KMS-11 (cell line): ENCODE results near the gene COPG1.

ENCODE experiments used
- H2AFZ ChIP-seq: fragments of 200-600 bp; sonication (generic); 2 replicates; pipeline ENCODE4 v1.6.1; 2016; ENCODE audit warnings: antibody characterized with exemption, mixed run types, low read depth
- H3K27ac ChIP-seq: fragments of 200-600 bp; sonication (generic); 2 replicates; pipeline ENCODE4 v1.6.1; 2016; ENCODE audit warnings: mild to moderate bottlenecking, mixed run types
- H3K27me3 ChIP-seq: fragments of 200-600 bp; sonication (generic); 2 replicates; pipeline ENCODE4 v1.6.1; 2017; ENCODE audit warnings: mild to moderate bottlenecking, low read depth, mixed run types, moderate library complexity; ENCODE audit not compliant: insufficient read depth
- H3K36me3 ChIP-seq: fragments of 200-600 bp; sonication (generic); 2 replicates; pipeline ENCODE4 v1.6.1; 2017; ENCODE audit warnings: mild to moderate bottlenecking, mixed run types; ENCODE audit not compliant: insufficient read depth
- H3K4me1 ChIP-seq: fragments of 200-600 bp; sonication (generic); 2 replicates; pipeline ENCODE4 v1.6.1; 2016; ENCODE audit warnings: mild to moderate bottlenecking, low read depth, mixed run types; ENCODE audit not compliant: poor library complexity, severe bottlenecking
- H3K4me2 ChIP-seq: fragments of 200-600 bp; sonication (generic); 2 replicates; pipeline ENCODE4 v1.7.0; 2016; ENCODE audit warnings: mild to moderate bottlenecking, mixed run types
- H3K4me3 ChIP-seq: fragments of 200-600 bp; sonication (generic); IDR thresholded peaks from 2 replicates; pipeline ENCODE4 v1.6.1; 2017; ENCODE audit warnings: low read depth, low read length, mixed read lengths; ENCODE audit not compliant: insufficient read depth
- H3K79me2 ChIP-seq: fragments of 200-600 bp; sonication (generic); 2 replicates; pipeline ENCODE4 v1.6.1; 2016; ENCODE audit warnings: low read depth, mixed run types; ENCODE audit not compliant: insufficient read depth
- H3K9ac ChIP-seq: fragments of 200-600 bp; sonication (generic); 2 replicates; pipeline ENCODE4 v1.6.1; 2016; ENCODE audit warnings: mild to moderate bottlenecking, mixed run types
- H4K20me1 ChIP-seq: fragments of 200-600 bp; sonication (generic); 2 replicates; pipeline ENCODE4 v1.6.1; 2016; ENCODE audit warnings: mild to moderate bottlenecking, mixed run types; ENCODE audit not compliant: insufficient read depth
- CTCF ChIP-seq: fragments of 200-600 bp; sonication (generic); conservative IDR thresholded peaks from 2 replicates; pipeline ENCODE4 v1.6.1; 2017; ENCODE audit warnings: low read depth, mild to moderate bottlenecking, antibody characterized with exemption, low read length, moderate library complexity, mixed read lengths

COPG1 gene

GRCh38 chr3:129238945-129239705 is 10.3 kb upstream of the COPG1 start:
- no peaks in the 10 kb centered on the region for H3K36me3 ChIP-seq

GRCh38 chr3:129239991-129240390 is 9.4 kb upstream of the COPG1 start:
- no peaks in the 10 kb centered on the region for H3K27me3 ChIP-seq

More at GRCh38 chr3:129238945-129239705, 10.3 kb upstream of the COPG1 start:
- no peaks in the 10 kb centered on the region for H4K20me1 ChIP-seq
- no peaks in the 10 kb centered on the region for H3K27me3 ChIP-seq
- H3K4me2 ChIP-seq = peak overlapping the region; percentile 30; the same call in 1 of the 2 replicates
- H3K9ac ChIP-seq = no peak overlapping the region
- H3K4me3 ChIP-seq = no peak overlapping the region
- H3K27ac ChIP-seq = peak overlapping the region; percentile 14; the same call in 1 of the 2 replicates
- TF ChIP-seq CTCF = no peak
- no peak overlapping the region for H2AFZ ChIP-seq
- no peaks in the 10 kb centered on the region for H3K79me2 ChIP-seq
- H3K4me1 ChIP-seq = peaks cover 26% of the 10 kb centered on the region

GRCh38 chr3:129240436-129240835 is 9.0 kb upstream of the COPG1 start:
- TF ChIP-seq CTCF = no peak
- Histone ChIP-seq H2AFZ (no peak overlapping the region), H3K27ac (no peak overlapping the region), H3K27me3 (no peaks in the 10 kb centered on the region), H3K79me2 (no peaks in the 10 kb centered on the region), H3K4me2 (no peak overlapping the region), H3K4me1 (peaks cover 30% of the 10 kb centered on the region), H4K20me1 (no peaks in the 10 kb centered on the region), H3K4me3 (no peak overlapping the region), H3K9ac (no peak overlapping the region), H3K36me3 (no peaks in the 10 kb centered on the region)

More at GRCh38 chr3:129239991-129240390, 9.4 kb upstream of the COPG1 start:
- no peak overlapping the region for H3K4me3 ChIP-seq
- no peak overlapping the region for H3K4me2 ChIP-seq
- peaks cover 26% of the 10 kb centered on the region for H3K4me1 ChIP-seq
- no peak overlapping the region for H2AFZ ChIP-seq
- no peak for TF ChIP-seq CTCF
- H3K36me3 ChIP-seq = no peaks in the 10 kb centered on the region
- no peak overlapping the region for H3K9ac ChIP-seq
- H3K27ac ChIP-seq = no peak overlapping the region
- no peaks in the 10 kb centered on the region for H3K79me2 ChIP-seq
- no peaks in the 10 kb centered on the region for H4K20me1 ChIP-seq

GRCh38 chr3:129245141-129245540 is 4.3 kb upstream of the COPG1 start:
- Histone ChIP-seq H3K27me3 (no peaks in the 10 kb centered on the region), H4K20me1 (no peaks in the 10 kb centered on the region), H2AFZ (no peak overlapping the region), H3K79me2 (peaks cover 20% of the 10 kb centered on the region), H3K4me1 (peaks cover 26% of the 10 kb centered on the region), H3K9ac (no peak overlapping the region), H3K36me3 (no peaks in the 10 kb centered on the region), H3K4me2 (no peak overlapping the region; the same call in 1 of the 2 replicates), H3K4me3 (no peak overlapping the region), H3K27ac (no peak overlapping the region)
- no peak for TF ChIP-seq CTCF
